HL-60 (cell line): Measurements from ENCODE around the gene DPP6.

Source experiments
- DNase-seq, 2 experiments: peaks; one replicate each; pipeline ENCODE4 v3.0.0-alpha.2; 2010 to 2020; ENCODE audit warnings: low read depth in 1 of 2, low spot score in 1 of 2
- H3K27ac ChIP-seq: fragments of 250-450 bp; sonication (Bioruptor Pico); replicated peaks from 2 replicates; pipeline ENCODE4 v1.5.1; 2020; ENCODE audit warnings: mild to moderate bottlenecking, moderate library complexity
- H3K27me3 ChIP-seq: fragments of 250-450 bp; sonication (Bioruptor Pico); 2 replicates; pipeline ENCODE4 v1.5.1; 2021; ENCODE audit warnings: mild to moderate bottlenecking, moderate library complexity; ENCODE audit not compliant: insufficient read depth, poor library complexity, severe bottlenecking
- H3K4me3 ChIP-seq: replicated peaks from 2 replicates; pipeline ENCODE4 v1.5.1; 2011; ENCODE audit warnings: mild to moderate bottlenecking, control low read depth, low read length; ENCODE audit not compliant: insufficient read depth
- GABPA ChIP-seq: IDR thresholded peaks from 2 replicates; pipeline ENCODE4 v1.6.1; 2012; ENCODE audit warnings: low read depth
- POLR2AphosphoS5 ChIP-seq: IDR thresholded peaks from 2 replicates; pipeline ENCODE4 v1.6.1; 2012; ENCODE audit warnings: low read depth
- REST ChIP-seq: IDR thresholded peaks from 2 replicates; pipeline ENCODE4 v1.6.1; 2012; ENCODE audit warnings: low read depth; ENCODE audit not compliant: insufficient replicate concordance
- SPI1 ChIP-seq: IDR thresholded peaks from 2 replicates; pipeline ENCODE4 v1.6.1; 2012; ENCODE audit warnings: low read depth, mild to moderate bottlenecking, borderline replicate concordance
- TF ChIP-seq, protein P1 (sequence below): IDR thresholded peaks from one replicate; pipeline ENCODE4 v1.5.1; 2011; ENCODE audit warnings: low read length, control low read depth, inconsistent platforms; ENCODE audit not compliant: insufficient read depth

Gene DPP6

DNA sequence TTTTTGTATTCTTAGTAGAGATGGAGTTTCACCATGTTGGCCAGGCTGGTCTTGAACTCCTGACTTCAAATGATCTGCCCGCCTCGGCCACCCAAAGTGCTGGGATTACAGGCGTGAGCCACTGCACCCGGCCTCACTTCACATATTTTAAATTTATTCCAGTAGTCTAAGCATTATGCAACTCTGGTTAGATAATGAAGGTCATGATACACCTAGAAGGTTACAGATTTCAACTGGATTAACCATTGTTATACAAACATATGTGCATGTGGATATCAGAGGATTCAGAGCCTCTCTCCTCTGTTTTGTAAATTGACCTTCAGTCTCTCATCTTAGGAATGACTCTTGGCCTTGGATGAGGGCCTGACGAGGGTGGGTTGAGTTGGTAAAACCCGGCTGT lies 146.3 kb downstream of the DPP6 start:
- Histone ChIP-seq H3K27me3 (no peaks in the 10 kb centered on the region), H3K27ac (no peak overlapping the region), H3K4me3 (no peak overlapping the region)
- TF ChIP-seq GABPA (no peak), REST (no peak), SPI1 (no peak), POLR2AphosphoS5 (no peak)
- TF ChIP-seq, protein P1, sequence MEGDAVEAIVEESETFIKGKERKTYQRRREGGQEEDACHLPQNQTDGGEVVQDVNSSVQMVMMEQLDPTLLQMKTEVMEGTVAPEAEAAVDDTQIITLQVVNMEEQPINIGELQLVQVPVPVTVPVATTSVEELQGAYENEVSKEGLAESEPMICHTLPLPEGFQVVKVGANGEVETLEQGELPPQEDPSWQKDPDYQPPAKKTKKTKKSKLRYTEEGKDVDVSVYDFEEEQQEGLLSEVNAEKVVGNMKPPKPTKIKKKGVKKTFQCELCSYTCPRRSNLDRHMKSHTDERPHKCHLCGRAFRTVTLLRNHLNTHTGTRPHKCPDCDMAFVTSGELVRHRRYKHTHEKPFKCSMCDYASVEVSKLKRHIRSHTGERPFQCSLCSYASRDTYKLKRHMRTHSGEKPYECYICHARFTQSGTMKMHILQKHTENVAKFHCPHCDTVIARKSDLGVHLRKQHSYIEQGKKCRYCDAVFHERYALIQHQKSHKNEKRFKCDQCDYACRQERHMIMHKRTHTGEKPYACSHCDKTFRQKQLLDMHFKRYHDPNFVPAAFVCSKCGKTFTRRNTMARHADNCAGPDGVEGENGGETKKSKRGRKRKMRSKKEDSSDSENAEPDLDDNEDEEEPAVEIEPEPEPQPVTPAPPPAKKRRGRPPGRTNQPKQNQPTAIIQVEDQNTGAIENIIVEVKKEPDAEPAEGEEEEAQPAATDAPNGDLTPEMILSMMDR = no peak
- no peak for DNase-seq

GRCh38 chr7:154200241-154200640 lies 148.0 kb downstream of the DPP6 start:
- Histone ChIP-seq H3K27ac (no peak overlapping the region), H3K27me3 (no peaks in the 10 kb centered on the region), H3K4me3 (no peak overlapping the region)
- TF ChIP-seq GABPA = no peak
- no peak for TF ChIP-seq SPI1
- no peak for TF ChIP-seq POLR2AphosphoS5
- no peak for DNase-seq

DNA sequence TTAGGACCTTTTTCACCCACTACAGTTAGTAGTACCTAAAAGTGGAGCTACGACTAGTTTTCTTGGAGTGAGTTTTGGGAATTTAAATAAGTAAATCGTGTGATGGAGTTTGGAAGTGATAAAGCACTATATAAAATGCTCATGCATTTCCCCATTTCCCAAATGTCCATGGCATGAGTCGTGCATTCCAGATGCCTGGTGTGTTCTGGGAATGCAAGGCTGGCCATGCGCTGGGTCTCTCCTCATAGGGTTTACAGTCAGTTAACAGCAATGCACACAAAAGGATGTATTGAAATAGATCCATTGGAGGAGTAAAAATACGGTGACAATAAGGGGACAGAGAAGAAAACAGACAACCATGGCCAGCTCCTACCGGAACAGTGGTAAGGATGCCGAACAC lies 149.8 kb downstream of the DPP6 start:
- Histone ChIP-seq H3K27ac (no peak overlapping the region), H3K27me3 (no peaks in the 10 kb centered on the region), H3K4me3 (no peak overlapping the region)
- no peak for TF ChIP-seq GABPA
- TF ChIP-seq SPI1 = no peak
- TF ChIP-seq, protein P1 = no peak
- TF ChIP-seq REST = no peak
- no peak for TF ChIP-seq POLR2AphosphoS5
- DNase-seq = no peak

GRCh38 chr7:154204046-154204445 lies 151.8 kb downstream of the DPP6 start:
- DNase-seq = no peak
- Histone ChIP-seq H3K4me3 (no peak overlapping the region), H3K27me3 (no peaks in the 10 kb centered on the region), H3K27ac (no peak overlapping the region)
- TF ChIP-seq SPI1 = no peak
- TF ChIP-seq, protein P1 = no peak
- TF ChIP-seq GABPA = no peak
- TF ChIP-seq REST = no peak
- TF ChIP-seq POLR2AphosphoS5 = no peak
